K562 treated with DMSO at 1 percent for 4 hours (cell line): ENCODE data around the gene MRPL39. TPM values are rescaled to one million over a fixed set of nuclear protein-coding genes. Genes with fewer than 3 reads are reported as not detected.

Experiments
- total RNA-seq: library from RNA; unstranded; fragments of 300-600 nt; gene quantifications from 2 replicates; pipeline ENCODE4 v1.2.3, GENCODE V29; 2022; ENCODE audit not compliant: insufficient read depth

MRPL39 gene
- total RNA-seq = 38.3 and 44.7 TPM in 2 replicates

DNA sequence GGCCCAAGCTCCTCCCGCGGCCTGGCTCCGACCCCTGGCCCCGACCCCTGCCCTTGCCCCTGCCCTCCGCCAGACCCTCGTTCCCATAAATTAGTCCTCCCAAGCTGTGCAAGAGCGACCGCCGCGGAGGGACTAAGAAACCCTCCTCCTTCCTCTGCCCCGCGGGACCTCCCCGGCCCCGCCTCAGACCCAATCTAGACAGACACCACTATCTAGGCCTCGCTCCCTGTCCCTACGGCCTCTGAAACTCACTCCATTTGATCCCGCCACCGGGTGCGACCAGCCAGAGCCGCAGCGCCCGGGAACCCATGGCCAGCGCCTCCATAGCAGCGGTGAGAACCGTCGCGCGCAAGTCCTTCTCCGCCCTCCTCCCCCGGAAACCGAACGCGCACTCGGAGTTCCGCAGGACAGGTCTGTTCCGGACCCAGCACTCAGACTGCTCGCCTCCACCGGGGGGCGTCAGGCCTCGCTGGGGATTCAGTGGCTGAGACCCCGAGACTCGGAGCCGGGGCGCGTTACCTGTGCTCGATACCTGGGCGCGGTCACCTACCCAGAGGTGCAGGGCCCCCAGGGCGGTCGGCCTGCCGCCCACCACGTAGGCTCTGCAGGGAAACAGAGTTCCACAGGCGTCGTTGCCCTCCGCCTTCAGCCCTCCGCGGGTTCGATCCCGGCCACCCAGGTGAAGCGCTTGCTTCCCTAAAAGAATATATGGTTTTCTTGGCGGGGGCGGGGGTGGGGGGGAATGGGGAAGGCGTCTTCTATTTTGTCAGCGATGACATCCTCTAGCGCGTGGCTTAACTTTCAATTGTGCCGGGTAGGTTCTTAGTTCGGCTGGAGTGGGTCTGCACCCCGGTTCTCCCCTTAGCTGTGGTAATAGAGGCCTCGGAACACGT lies at the start of gene MRPL39:
Gene MRPL39 (minus strand): TSS at position 331 of the 893 bp plus-strand sequence. CDS start 6 bp downstream, at position 325.

DNA sequence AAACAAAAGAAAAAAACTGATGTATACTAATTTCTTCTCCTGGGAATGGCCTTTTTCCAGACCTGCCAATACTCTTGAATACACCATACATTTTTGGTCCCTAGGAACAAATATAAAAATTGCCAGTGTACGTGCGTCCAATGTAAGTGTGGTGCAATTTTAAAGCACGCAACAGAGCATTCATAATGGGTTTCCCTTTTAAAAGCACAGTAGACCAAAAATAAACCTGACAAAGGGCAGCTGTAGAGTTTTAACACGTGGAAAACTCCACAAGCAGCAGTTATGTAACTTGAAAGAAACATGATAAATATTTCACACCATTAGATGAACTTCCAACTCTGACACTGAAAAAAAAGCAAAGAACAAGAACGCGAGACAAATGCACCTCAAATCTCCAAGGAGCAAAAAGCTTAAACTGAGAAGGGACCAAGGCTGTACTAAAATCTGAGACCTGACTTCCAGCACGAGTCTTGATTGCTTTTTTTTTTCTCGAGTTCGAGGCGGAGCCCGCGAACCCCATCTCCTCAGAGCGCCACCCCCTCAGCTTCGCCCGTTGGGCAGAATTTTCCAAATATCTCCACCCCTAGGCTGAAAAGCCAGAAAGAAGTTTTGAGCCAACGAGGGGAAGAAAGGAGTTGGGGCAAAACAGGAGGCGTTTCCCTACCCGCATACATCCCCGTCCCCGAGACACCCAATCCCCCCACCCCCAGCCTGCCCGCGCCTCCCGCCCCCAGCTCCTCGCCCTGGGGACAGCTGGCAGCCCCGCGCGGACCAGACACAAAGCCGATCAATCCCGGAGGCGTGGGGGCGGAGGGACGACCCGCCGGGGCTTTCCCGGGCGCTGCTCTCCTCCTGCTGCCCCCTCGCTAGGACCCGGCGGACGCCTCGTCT lies 31.6 kb upstream of the MRPL39 start, which contains the start of gene JAM2:
Gene JAM2 (plus strand): TSS at position 599 of the 891 bp plus-strand sequence. CDS start 564 bp downstream, outside the sequence.

Other genes with a start within 250 kb of the MRPL39 start
- gene JAM2, start 31.8 kb upstream of the MRPL39 start, total RNA-seq = 0.22 TPM in 1 of 2 replicates, not detected in the other
- 160 and 194 TPM in 2 replicates for gene ATP5PF, start 127.4 kb upstream of the MRPL39 start, total RNA-seq
- gene GABPA, start 127.5 kb upstream of the MRPL39 start, total RNA-seq = 10.8 and 13.2 TPM in 2 replicates